HCT116 (cell line): ENCODE data around the gene EGFL7.

Experiments
- ATF3 ChIP-seq: IDR thresholded peaks from 2 replicates; pipeline ENCODE4 v1.6.1; 2012
- CTCF ChIP-seq, 3 experiments: fragments of 200-600 bp in 1 of 3; sonication (generic) in 1 of 3; IDR thresholded peaks in 2 of 3; conservative IDR thresholded peaks in 1 of 3; 2 replicates each; pipeline ENCODE4 v1.5.1; 2012 to 2017; ENCODE audit warnings: low read depth in 2 of 3, low read length in 2 of 3, antibody characterized with exemption in 1 of 3, borderline replicate concordance in 1 of 3, control low read depth in 1 of 3, mild to moderate bottlenecking in 1 of 3, mixed read lengths in 1 of 3, mixed run types in 1 of 3, moderate library complexity in 1 of 3; ENCODE audit not compliant: insufficient read depth in 1 of 3
- EZH2 ChIP-seq: fragments of 200-600 bp; sonication (generic); IDR thresholded peaks from 2 replicates; pipeline ENCODE4 v1.6.1; 2017; ENCODE audit warnings: antibody characterized with exemption, mixed run types
- EZH2phosphoT487 ChIP-seq: fragments of 200-600 bp; IDR thresholded peaks from 2 replicates; pipeline ENCODE4 v1.6.1; 2018; ENCODE audit warnings: antibody characterized with exemption, borderline replicate concordance
- JUND ChIP-seq: IDR thresholded peaks from 2 replicates; pipeline ENCODE4 v1.6.1; 2012
- POLR2A ChIP-seq: IDR thresholded peaks from 2 replicates; pipeline ENCODE4 v1.7.0; 2011; ENCODE audit warnings: borderline replicate concordance; ENCODE audit not compliant: insufficient read depth, insufficient read length; ENCODE audit errors: extremely low read depth
- POLR2AphosphoS5 ChIP-seq: IDR thresholded peaks from 2 replicates; pipeline ENCODE4 v1.6.1; 2011; ENCODE audit warnings: mild to moderate bottlenecking, low read depth, low read length, moderate library complexity
- YY1 ChIP-seq: IDR thresholded peaks from 2 replicates; pipeline ENCODE4 v1.6.1; 2011; ENCODE audit warnings: low read length, low read depth, moderate library complexity, mild to moderate bottlenecking; ENCODE audit not compliant: insufficient replicate concordance; ENCODE audit errors: extremely low read depth
- ZNF274 ChIP-seq: fragments of 200-500 bp; sonication (Bioruptor generic); IDR thresholded peaks from 2 replicates; pipeline ENCODE4 v1.6.1; 2014; ENCODE audit warnings: mild to moderate bottlenecking, low read depth, low read length, inconsistent platforms

GRCh38 chr9:136627703-136628102 lies 35.0 kb upstream of the EGFL7 start:
- TF ChIP-seq CTCF (IDR thresholded peaks at IDR 0.05 in 2 of 3, conservative IDR thresholded peaks at IDR 0.05 in 1 of 3; ENCODE audit: borderline replicate concordance in 1 of 3, insufficient read depth in 1 of 3, low read depth in 2 of 3, low read length in 2 of 3) (no peak), JUND (no peak), POLR2A (no peak), POLR2AphosphoS5 (no peak), ATF3 (no peak), ZNF274 (no peak), EZH2 (no peak), EZH2phosphoT487 (no peak), YY1 (no peak)
